ENCODE results near the gene DENND1C.
A peak's percentile ranks its signal among the peaks of the same experiment; 100 is the strongest.

Gene DENND1C

DNA sequence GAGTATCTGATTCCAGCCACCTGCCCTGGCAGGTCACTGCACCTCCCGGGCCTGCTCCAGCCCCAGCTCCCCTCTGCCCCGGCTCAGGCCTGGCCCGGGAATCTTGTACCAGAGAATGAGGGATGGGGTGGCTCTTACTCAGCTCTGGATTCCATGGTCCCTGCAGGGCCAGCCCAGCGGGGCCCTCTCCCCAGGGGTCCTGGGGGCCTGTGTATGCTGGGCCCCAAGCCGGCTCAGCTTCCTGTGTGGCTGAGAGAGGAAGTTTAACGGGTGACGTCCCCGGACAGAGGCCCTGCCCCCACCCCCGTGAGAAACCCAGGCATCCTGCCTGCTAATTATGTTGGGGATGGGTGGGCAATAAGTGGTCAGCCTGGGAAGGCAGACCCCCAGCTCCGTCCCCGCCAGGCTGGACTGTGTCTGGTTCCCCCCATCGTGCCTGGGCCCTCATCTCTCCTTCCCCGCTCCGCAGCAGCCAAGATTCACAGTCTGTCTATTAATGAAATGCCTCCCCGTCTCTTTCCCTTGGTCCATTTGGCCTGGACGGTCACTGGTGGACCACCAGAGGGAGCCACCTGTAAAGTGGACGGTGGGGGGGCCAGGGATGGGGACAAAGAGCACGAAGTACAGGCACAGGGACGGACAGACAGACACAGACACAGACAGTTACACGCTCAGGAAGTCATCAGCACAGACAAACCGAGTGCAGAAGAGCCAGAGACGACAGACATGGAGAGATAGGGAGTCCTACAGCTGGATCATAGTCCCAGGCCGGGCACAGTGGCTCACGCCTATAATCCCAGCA is at the start of gene DENND1C:
TSS of gene DENND1C (minus strand) at position 247 of the 802 bp plus-strand sequence. CDS start at position 155, 92 bp downstream.
- peak; percentile 54 for DNase-seq (ENCODE audit: low read depth)

DNA sequence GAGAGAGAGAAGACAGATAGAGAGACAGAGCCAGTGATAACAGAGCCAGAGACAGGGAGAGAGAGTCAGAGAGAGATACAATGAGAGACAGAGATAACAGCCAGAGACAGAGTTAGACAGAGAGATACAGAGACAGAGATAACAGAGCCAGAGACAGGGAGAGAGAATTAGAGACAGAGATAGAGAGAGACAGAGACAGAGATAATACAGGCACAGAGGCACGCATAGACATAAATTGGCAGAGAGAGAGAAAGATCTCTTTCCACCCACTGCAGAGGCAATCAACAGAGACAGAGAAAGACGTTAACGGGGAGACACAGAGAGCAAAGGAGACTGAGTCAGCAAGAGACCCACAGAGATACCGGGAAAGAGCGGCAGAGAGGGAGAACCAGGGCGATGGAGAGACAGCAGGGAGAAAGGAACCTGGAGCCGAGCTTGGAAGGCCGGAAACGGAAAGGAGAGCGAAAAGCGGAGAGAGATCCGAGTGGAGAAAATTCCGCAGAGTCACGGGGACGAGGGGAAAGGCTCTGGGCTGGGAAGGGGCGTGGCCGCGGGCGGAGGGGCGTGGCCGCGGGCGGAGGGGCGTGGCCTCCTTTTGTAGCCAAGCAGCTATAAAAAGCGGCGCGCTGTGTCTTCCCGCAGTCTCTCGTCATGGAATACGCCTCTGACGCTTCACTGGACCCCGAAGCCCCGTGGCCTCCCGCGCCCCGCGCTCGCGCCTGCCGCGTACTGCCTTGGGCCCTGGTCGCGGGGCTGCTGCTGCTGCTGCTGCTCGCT is 49.0 kb upstream of the DENND1C start, which contains the start of gene TNFSF9:
TSS of gene TNFSF9 (plus strand) at position 641 of the 777 bp plus-strand sequence. CDS start at position 652, 11 bp downstream.
- DNase-seq (ENCODE audit: low read depth), result peak; percentile 74

GRCh38 chr19:6529937-6530385 is 48.4 kb upstream of the DENND1C start:
- no peak for DNase-seq (ENCODE audit: low read depth)

DNA sequence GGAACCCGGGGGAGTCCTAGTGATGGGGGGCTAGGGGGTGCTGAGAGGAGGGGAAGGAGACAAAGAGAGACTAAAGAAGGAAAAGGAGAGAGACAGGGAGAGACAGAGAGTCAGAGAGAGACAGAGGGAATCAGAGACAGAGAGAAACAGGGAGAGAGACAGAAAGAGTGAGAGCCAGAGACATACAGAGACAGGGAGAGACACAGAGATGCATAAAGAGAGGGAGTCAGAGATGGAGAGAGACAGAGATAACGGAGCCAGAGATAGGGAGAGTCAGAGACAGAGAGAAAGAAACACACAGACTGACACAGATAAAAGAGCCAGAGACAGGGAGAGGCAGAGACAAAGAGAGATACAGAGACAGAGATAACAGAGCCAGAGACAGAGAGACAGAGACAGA is 47.8 kb upstream of the DENND1C start:
- no peak for DNase-seq (ENCODE audit: low read depth)

DNA sequence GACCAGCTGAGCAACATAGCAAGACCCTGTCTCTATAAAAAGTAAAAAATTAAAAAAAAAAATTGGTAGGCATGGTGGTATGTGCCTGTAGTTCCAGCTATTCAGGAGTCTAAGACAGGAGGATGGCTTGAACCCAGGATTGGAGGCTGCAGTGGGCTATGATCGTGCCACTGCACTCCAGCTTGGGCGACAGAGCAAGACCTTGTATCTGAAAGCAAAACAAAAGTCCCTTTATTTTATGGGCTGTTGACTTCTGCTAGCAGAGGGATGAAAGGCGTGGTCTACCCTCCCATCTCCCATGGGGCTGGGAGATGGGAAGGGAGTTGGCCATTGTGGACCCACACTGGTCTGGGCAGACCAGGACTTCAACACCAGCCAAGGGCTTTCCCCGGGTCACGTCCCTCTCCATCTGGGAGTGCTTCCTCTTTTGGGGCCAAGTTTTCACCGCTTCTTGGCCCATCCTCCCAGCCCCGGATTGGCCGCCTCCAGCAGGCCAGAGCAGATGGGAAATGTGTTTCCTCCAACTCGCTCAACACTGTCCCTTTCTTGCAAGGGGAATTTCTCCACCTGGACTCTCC is 47.0 kb upstream of the DENND1C start:
- no peak for DNase-seq (ENCODE audit: low read depth)

GRCh38 chr19:6527893-6528543 is 46.4 kb upstream of the DENND1C start:
- DNase-seq (ENCODE audit: low read depth), result no peak

DNA sequence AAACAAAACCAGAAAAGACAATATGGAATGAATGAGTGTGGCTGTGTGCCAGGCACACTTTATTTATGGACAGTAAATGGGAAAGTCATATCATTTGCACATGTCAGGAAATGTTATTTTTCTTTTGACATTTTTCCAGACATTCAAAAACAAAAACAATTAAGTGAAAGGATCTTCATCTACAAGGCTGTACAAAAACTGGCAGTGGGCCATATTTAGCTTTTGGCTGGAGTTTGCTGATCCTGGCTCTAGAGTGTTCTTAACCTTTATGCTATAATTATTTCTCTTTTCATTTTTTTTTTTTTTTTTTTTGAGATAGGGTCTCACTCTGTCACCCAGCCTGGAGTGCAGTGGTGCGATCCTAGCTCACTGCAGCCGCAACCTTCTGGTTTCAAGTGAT is 42.7 kb upstream of the DENND1C start:
- DNase-seq (ENCODE audit: low read depth), result no peak

DNA sequence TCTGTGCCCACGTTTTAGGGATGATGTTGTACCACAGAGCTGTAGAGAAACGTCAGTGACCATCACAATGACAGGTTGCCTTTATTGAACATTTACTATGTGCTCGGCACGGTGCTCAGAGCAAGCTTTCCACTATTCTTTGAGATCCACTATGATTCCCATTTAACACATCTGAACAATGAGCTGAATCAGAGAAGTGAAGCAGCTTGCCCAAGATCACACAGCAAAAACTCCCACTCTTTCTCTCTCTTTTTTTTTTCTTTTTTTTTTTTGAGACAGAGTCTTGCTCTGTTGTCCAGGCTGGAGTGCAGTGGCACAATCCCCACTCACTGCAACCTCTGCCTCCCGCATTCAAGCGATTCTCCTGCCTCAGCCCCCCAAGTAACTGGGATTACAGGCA is 41.1 kb upstream of the DENND1C start:
- DNase-seq (ENCODE audit: low read depth), result no peak

DNA sequence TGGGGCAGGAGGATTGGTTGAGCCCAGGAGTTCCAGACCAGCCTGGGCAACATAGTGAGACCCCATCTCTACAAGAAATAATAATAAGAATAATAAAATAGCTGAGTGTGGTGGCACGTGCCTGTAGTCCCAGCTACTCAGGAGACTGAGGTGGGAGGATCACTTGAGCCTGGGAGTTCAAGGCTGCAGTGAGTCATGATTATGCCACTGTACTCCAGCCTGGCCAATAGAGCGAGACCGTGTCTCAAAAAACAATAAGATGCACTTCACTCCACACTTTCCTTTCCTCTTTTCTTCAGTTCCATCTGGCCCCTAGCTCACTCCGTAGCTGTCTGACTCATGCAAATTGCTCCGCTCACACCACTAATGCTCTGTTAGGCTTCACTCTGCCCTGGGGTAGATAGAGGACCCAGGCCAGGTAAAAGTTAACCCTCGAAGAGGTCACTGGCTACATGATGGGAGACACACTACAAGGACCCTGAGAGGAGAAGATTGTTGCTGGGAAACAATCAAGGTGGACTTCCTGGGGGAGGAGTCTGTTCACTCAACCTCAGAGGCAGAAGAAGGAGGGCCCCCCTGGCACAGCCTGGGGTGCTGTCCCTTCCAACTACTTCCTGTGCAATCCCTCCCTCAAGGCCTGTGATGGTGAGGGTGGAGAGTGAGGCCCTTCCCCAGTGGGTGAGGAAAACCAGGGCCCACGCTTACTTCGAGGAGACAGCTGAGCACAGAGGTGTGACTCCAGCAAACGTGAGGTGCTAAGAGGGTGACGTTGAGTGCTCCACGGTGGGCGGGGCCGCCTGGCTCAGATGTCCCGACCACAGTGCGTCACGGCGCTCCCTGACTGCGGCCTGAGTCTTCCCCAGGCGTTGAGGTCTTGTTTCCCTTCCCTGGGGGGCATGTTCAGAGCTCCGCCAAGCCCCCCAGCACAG is 40.4 kb upstream of the DENND1C start:
- DNase-seq (ENCODE audit: low read depth), result peak; percentile 47

- no peak for DNase-seq (ENCODE audit: low read depth)
Measured at GRCh38 chr19:6519289-6519688, 37.7 kb upstream of the DENND1C start.

- DNase-seq (ENCODE audit: low read depth), result no peak
Measured at GRCh38 chr19:6518145-6518911, 36.7 kb upstream of the DENND1C start.

DNA sequence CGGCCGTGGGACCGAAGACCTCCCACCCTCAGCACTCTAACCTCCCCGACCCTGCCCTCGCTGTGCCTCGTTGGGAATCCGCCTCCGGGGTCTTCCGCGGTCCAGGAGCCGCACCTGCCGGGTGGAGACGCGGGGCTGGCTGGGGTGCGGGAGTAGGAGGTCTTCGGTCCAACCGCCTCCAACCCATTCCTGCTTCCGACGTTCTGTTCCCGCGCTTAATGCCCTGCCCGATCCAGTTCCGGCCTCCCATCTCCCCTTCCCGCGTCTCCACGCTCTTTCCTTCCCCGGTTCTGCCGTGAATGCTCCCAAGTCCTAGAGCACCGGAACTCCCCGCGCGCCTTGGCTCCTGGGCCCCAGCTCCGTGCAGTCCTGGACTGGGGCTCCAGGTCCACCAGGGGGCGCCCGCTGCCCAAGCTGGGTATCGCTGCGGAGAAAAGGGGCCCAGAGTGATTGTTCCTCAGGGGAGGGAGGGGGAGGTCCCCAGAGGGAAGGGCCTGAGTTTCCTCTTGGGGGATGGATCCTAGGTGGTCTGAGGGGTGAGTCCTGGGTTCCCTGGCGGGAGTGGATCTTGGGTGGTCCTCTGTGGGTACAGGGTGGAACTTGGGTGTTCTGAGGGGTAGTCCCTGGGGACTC is 35.2 kb upstream of the DENND1C start:
- DNase-seq (ENCODE audit: low read depth), result peak; percentile 87

- DNase-seq (ENCODE audit: low read depth), result peak; percentile 47
Measured at GRCh38 chr19:6516018-6516658, 34.6 kb upstream of the DENND1C start.

DNA sequence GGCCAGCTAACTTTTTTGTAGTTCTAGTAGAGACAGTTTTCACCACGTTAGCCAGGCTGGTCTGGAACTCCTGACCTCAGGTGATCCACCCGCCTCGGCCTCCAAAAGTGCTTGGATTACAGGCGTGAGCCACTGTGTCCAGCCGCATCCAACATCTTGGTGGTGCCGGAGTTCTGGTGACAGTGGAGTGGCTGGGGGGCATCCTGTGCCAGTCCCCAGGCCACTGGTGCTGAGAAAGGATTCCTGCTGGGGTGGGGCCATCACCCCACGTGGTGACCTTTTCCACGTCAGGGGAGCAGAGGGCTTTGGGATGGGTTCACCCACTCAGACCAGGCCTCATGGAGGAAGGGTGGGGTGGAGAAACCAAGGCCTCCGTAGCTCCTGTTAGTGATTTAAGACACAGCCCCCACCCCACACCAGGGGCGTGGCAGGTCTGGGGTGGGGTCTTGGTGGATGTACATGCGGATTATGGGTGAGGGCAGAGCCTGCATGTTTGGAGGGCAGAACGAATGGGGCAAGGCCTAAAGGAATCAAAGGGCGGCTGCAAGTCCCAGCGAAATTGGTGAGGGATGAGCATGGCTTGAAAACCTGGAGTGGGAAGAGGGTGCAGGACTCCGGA is 33.4 kb upstream of the DENND1C start:
- no peak for DNase-seq (ENCODE audit: low read depth)

DNA sequence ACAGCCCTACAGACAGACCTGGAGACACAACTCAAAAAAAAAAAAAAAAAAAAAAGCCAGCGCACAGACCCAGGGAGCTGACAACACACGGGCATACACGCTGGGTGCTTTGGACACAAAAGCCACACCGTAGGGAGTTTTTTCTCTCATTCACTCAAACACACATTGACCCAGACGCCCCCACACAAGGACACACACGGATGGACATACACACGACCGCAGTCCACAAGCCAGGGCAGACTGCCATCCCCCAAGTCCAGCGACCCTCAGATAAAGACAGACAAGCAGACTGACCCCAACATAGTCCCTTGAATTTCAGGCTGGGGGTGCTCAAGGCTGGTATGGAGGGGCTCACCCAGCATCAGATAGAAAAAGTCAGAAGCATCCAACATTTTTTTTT is 32.5 kb upstream of the DENND1C start:
- no peak for DNase-seq (ENCODE audit: low read depth)

DNA sequence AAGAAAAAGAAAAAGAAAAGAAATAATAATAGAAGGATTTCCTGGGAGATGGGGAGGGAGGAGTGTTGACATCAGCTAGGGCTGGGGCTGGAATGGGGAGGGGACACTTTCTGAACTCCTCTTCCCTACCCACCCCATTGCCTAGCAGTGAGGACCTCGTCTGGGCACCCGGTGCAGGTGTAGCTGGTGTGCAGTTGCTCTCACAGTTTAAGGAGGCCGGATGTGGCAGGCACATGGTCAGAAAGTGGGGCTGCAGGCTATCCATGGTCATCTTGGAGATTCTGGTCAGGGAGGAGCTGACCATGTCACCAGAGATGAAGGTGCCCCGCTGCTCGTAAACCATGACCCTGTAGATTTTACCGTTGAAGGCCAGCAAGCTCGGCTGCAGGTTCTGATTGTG is 29.0 kb upstream of the DENND1C start:
- DNase-seq (ENCODE audit: low read depth), result no peak

DNA sequence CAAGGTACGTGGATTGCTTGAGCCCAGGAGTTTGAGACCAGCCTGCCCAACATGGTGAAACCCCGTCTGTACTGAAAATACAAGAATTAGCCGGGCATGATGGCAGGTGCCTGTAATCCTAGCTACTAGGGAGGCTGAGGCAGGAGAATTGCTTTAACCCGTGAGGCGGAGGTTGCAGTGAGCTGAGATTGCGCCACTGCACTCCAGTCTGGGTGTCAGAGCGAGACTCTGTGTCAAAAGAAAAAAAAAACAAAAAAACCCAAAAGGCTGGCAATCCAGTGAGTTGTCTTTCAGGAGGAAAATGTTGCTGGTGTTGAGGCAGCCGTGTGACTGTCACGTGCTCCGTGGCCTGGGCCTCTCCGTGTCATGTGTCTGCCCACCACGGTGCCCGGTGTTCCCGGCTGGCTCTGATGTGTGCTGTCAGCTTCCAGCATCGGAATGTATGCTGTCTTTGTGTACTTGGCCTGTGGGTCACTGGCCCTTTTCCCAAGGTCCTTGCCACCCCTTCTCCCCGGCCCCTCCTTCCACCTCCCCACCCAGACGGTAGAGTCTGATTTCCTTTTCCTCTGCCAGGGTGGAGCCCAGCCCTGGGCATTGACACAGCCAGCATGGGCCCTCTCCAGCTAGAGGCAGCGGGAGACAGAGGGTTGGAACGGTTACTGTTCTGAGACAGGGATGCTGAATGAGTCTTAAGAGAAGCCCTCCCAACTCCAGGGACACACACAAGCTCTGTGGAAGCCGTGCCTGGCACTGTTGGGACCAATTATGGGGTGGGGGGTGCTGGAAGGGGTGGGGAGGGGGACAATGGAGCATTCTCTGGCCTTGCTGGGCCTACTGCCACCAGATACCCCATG is 27.8 kb upstream of the DENND1C start:
- no peak for DNase-seq (ENCODE audit: low read depth)
